Neuronal stem cell (in vitro differentiated cells): ENCODE data around the gene THBS1.

Source experiments
- DNase-seq: peaks from one replicate; pipeline ENCODE4 v3.0.0-alpha.2; 2013; ENCODE audit warnings: low spot score
- H2AFZ ChIP-seq: one replicate; pipeline ENCODE4 v1.6.1; 2013; ENCODE audit warnings: mild to moderate bottlenecking, low read length, inconsistent platforms
- H2AK5ac ChIP-seq: 2 replicates; pipeline ENCODE4 v1.6.1; 2013; ENCODE audit warnings: low read depth, mild to moderate bottlenecking, inconsistent platforms, low read length, moderate library complexity, mixed read lengths
- H2BK120ac ChIP-seq: 2 replicates; pipeline ENCODE4 v1.6.1; 2013; ENCODE audit warnings: low read depth, mild to moderate bottlenecking, inconsistent platforms, low read length, moderate library complexity, mixed read lengths
- H2BK12ac ChIP-seq: one replicate; pipeline ENCODE4 v1.6.1; 2013; ENCODE audit warnings: low read length, inconsistent platforms
- H2BK15ac ChIP-seq: 2 replicates; pipeline ENCODE4 v1.6.1; 2013; ENCODE audit warnings: mild to moderate bottlenecking, low read length, inconsistent platforms, mixed read lengths
- H2BK5ac ChIP-seq: one replicate; pipeline ENCODE4 v1.6.1; 2013; ENCODE audit warnings: inconsistent platforms, mild to moderate bottlenecking, low read length, moderate library complexity
- H3K14ac ChIP-seq: one replicate; pipeline ENCODE4 v1.6.1; 2013; ENCODE audit warnings: low read length, inconsistent platforms
- H3K18ac ChIP-seq: 2 replicates; pipeline ENCODE4 v1.6.1; 2013; ENCODE audit warnings: low read length, inconsistent platforms
- H3K23ac ChIP-seq: 2 replicates; pipeline ENCODE4 v1.6.1; 2013; ENCODE audit warnings: low read depth, mild to moderate bottlenecking, mixed read lengths, low read length, inconsistent platforms; ENCODE audit not compliant: poor library complexity
- H3K27ac ChIP-seq: replicated peaks from 3 replicates; pipeline ENCODE4 v1.5.1; 2013; ENCODE audit warnings: low read length, inconsistent platforms
- H3K27me3 ChIP-seq, 3 experiments: 2 replicates each; pipeline ENCODE4 v1.6.1; 2013; ENCODE audit warnings: low read length in 3 of 3, mild to moderate bottlenecking in 2 of 3, inconsistent platforms in 1 of 3, low read depth in 1 of 3, mixed read lengths in 1 of 3, moderate library complexity in 1 of 3; ENCODE audit not compliant: control insufficient read depth in 3 of 3, insufficient read depth in 3 of 3
- H3K36me3 ChIP-seq, 2 donors: replicated peaks in 1 of 2; 2 replicates each; pipeline ENCODE4 v1.6.1; 2013; ENCODE audit warnings: low read length in 2 of 2; ENCODE audit not compliant: control insufficient read depth in 2 of 2, insufficient read depth in 2 of 2
- H3K4ac ChIP-seq: 2 replicates; pipeline ENCODE4 v1.6.1; 2013; ENCODE audit warnings: inconsistent platforms, mild to moderate bottlenecking, low read length, moderate library complexity
- H3K4me1 ChIP-seq, 2 donors: 1 replicate in 1 of 2; 2 replicates in 1 of 2; pipeline ENCODE4 v1.6.1; 2013; ENCODE audit warnings: low read length in 2 of 2, low read depth in 1 of 2; ENCODE audit not compliant: control insufficient read depth in 2 of 2, insufficient read depth in 1 of 2
- H3K4me2 ChIP-seq: one replicate; pipeline ENCODE4 v1.6.1; 2013; ENCODE audit warnings: mild to moderate bottlenecking, low read length, inconsistent platforms; ENCODE audit not compliant: insufficient read depth, poor library complexity, severe bottlenecking
- H3K4me3 ChIP-seq, 2 donors: 2 replicates each; pipeline ENCODE4 v1.5.1; 2013; ENCODE audit warnings: low read length in 2 of 2, mild to moderate bottlenecking in 2 of 2, inconsistent platforms in 1 of 2, moderate library complexity in 1 of 2
- H3K79me1 ChIP-seq: one replicate; pipeline ENCODE4 v1.6.1; 2013; ENCODE audit warnings: low read depth, mild to moderate bottlenecking, inconsistent platforms, low read length, moderate library complexity
- H3K9ac ChIP-seq: one replicate; pipeline ENCODE4 v1.6.1; 2013; ENCODE audit warnings: mild to moderate bottlenecking, low read depth, low read length, inconsistent platforms; ENCODE audit not compliant: poor library complexity
- H3K9me3 ChIP-seq, 2 donors: replicated peaks in 1 of 2; 2 replicates each; pipeline versions ENCODE3 to v1.6.1; 2013; ENCODE audit warnings: low read length in 2 of 2, mild to moderate bottlenecking in 2 of 2, inconsistent platforms in 1 of 2, low read depth in 1 of 2, mixed read lengths in 1 of 2, moderate library complexity in 1 of 2; ENCODE audit not compliant: control insufficient read depth in 2 of 2, insufficient read depth in 1 of 2
- H4K8ac ChIP-seq: one replicate; pipeline ENCODE4 v1.6.1; 2013; ENCODE audit warnings: low read depth, mild to moderate bottlenecking, inconsistent platforms, low read length, moderate library complexity
- H4K91ac ChIP-seq: one replicate; pipeline ENCODE4 v1.6.1; 2013; ENCODE audit warnings: low read length, low read depth, mild to moderate bottlenecking, inconsistent platforms; ENCODE audit not compliant: poor library complexity
- WGBS, 2 donors: extraction: QIAGEN DNeasy Blood & Tissue Kit; methylation state at CpG; one replicate each; pipeline ENCODE4 v1.1.7; 2013; ENCODE audit warnings: missing lambda C conversion rate in 2 of 2, mixed read lengths in 1 of 2; ENCODE audit not compliant: insufficient read length in 2 of 2, insufficient replicate concordance in 1 of 2; ENCODE audit errors: extremely low coverage in 2 of 2; 5-methylcytosine and 5-hydroxymethylcytosine counted together

THBS1 gene

GRCh38 chr15:39638041-39638440, 57.2 kb downstream of the THBS1 start:
- Histone ChIP-seq H2BK5ac (no peak overlapping the region), H2BK12ac (no peak overlapping the region), H3K4me3 (no peak overlapping the region), H2AFZ (no peak overlapping the region), H3K4me1 (peaks cover 6 to 15% of the 10 kb centered on the region in 2 donors), H3K36me3 (no peaks in the 10 kb centered on the region), H3K23ac (no peak overlapping the region), H4K91ac (no peak overlapping the region), H3K79me1 (no peaks in the 10 kb centered on the region), H2BK15ac (no peak overlapping the region), H3K18ac (no peak overlapping the region), H2BK120ac (no peak overlapping the region), H3K4ac (no peak overlapping the region), H3K14ac (no peak overlapping the region), H2AK5ac (no peak overlapping the region), H3K9me3 (peaks cover 0 to 2% of the 10 kb centered on the region in 2 donors), H3K27ac (no peak overlapping the region), H4K8ac (no peak overlapping the region), H3K4me2 (no peak overlapping the region), H3K27me3 (no peaks in the 10 kb centered on the region), H3K9ac (no peak overlapping the region)
- WGBS, 2 donors: no CpG with 5 or more reads among the region's 1 CpG
- no peak for DNase-seq

DNA sequence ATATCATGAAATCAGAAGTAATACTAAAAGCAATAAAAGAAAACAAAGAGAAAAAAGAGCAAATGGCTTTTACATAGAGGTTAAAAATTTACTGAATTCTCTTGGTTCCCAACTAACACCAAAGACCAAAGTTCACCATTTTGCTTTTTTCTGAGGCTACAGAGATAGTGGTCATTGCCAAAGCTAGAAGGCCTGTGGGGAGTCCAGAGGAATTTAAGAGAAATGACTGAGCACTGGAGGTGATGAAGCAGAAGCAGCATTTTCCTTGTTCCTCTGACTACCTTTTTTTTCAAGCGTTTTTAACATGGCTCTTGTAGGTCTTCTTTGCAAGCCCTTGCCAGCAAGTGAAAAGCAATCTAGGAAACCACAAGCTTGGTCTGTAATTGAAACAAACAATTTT, 58.2 kb downstream of the THBS1 start:
- Histone ChIP-seq H3K18ac (no peak overlapping the region), H3K4me1 (peaks cover 6 to 15% of the 10 kb centered on the region in 2 donors), H4K8ac (no peak overlapping the region), H3K14ac (no peak overlapping the region), H3K23ac (no peak overlapping the region), H3K27me3 (no peaks in the 10 kb centered on the region), H3K9me3 (peaks cover 0 to 2% of the 10 kb centered on the region in 2 donors), H2AK5ac (no peak overlapping the region), H2AFZ (no peak overlapping the region), H4K91ac (no peak overlapping the region), H3K79me1 (no peaks in the 10 kb centered on the region), H3K4ac (no peak overlapping the region), H2BK120ac (no peak overlapping the region), H2BK12ac (no peak overlapping the region), H3K36me3 (no peaks in the 10 kb centered on the region), H3K27ac (no peak overlapping the region), H3K4me2 (no peak overlapping the region), H2BK15ac (no peak overlapping the region), H3K9ac (no peak overlapping the region), H3K4me3 (no peak overlapping the region), H2BK5ac (no peak overlapping the region)
- no peak for DNase-seq
- WGBS, 2 donors: no CpG with 5 or more reads among the region's 1 CpG

GRCh38 chr15:39640665-39641064, 59.8 kb downstream of the THBS1 start:
- Histone ChIP-seq H3K9me3 (peaks cover 0 to 2% of the 10 kb centered on the region in 2 donors), H4K91ac (no peak overlapping the region), H2BK120ac (no peak overlapping the region), H2BK5ac (no peak overlapping the region), H4K8ac (no peak overlapping the region), H3K27ac (no peak overlapping the region), H3K18ac (no peak overlapping the region), H3K27me3 (no peaks in the 10 kb centered on the region), H3K4me3 (no peak overlapping the region), H2BK15ac (no peak overlapping the region), H2BK12ac (no peak overlapping the region), H3K4me2 (no peak overlapping the region), H3K36me3 (no peaks in the 10 kb centered on the region), H3K79me1 (no peaks in the 10 kb centered on the region), H3K23ac (no peak overlapping the region), H3K9ac (no peak overlapping the region), H3K4ac (no peak overlapping the region), H3K14ac (no peak overlapping the region), H3K4me1 (peaks cover 12 to 15% of the 10 kb centered on the region in 2 donors), H2AFZ (no peak overlapping the region), H2AK5ac (no peak overlapping the region)
- no CpG with 5 or more reads among the region's 3 CpGs for WGBS, 2 donors
- no peak for DNase-seq

GRCh38 chr15:39641191-39641889, 60.5 kb downstream of the THBS1 start:
- no peak overlapping the region for H3K4ac ChIP-seq
- DNase-seq: no peak
- no peak overlapping the region for H3K4me3 ChIP-seq
- no peak overlapping the region for H3K4me2 ChIP-seq
- H3K9me3 ChIP-seq: peaks cover 0 to 2% of the 10 kb centered on the region in 2 donors
- no peak overlapping the region for H3K14ac ChIP-seq
- H4K91ac ChIP-seq: no peak overlapping the region
- H3K23ac ChIP-seq: no peak overlapping the region
- H2AK5ac ChIP-seq: no peak overlapping the region
- H3K27ac ChIP-seq: no peak overlapping the region
- no peak overlapping the region for H2BK12ac ChIP-seq
- no peak overlapping the region for H3K9ac ChIP-seq
- H3K4me1 ChIP-seq: peaks cover 12 to 15% of the 10 kb centered on the region in 2 donors
- H2BK120ac ChIP-seq: no peak overlapping the region
- no peaks in the 10 kb centered on the region for H3K27me3 ChIP-seq
- no peak overlapping the region for H2BK5ac ChIP-seq
- H2AFZ ChIP-seq: no peak overlapping the region
- H3K36me3 ChIP-seq: no peaks in the 10 kb centered on the region
- H3K79me1 ChIP-seq: no peaks in the 10 kb centered on the region
- WGBS, 2 donors: no CpG with 5 or more reads among the region's 11 CpGs
- H4K8ac ChIP-seq: no peak overlapping the region
- H2BK15ac ChIP-seq: no peak overlapping the region
- H3K18ac ChIP-seq: no peak overlapping the region
